GM18870 (cell line): Measurements from ENCODE around the gene FOXE1.

Experiments used
- ATAC-seq: cut with Tn5 transposase; IDR thresholded peaks from one replicate; pipeline ENCODE4 v1.9.1; 2021; ENCODE audit warnings: moderate library complexity; ENCODE audit not compliant: unreplicated experiment

FOXE1 gene

GRCh38 chr9:97853056-97853843 is at the start of gene FOXE1:
Gene FOXE1, plus strand, starts transcription at chr9:97853226. Its CDS starts 689 bp downstream, at chr9:97853915.
- no peak for ATAC-seq

- no peak for ATAC-seq
Measured at GRCh38 chr9:97804059-97804365, 49.0 kb upstream of the FOXE1 start.

GRCh38 chr9:97806721-97807120 is 46.3 kb upstream of the FOXE1 start:
- ATAC-seq = no peak

- ATAC-seq = no peak
Measured at GRCh38 chr9:97807681-97808080, 45.3 kb upstream of the FOXE1 start.

GRCh38 chr9:97808415-97808814 is 44.6 kb upstream of the FOXE1 start:
- ATAC-seq = no peak

GRCh38 chr9:97808972-97809371 is 44.1 kb upstream of the FOXE1 start:
- ATAC-seq = no peak

- ATAC-seq = no peak
Measured at GRCh38 chr9:97809666-97810344, 43.2 kb upstream of the FOXE1 start.

- ATAC-seq = no peak
Measured at GRCh38 chr9:97811533-97812246, 41.3 kb upstream of the FOXE1 start.

GRCh38 chr9:97812247-97812543 is 40.8 kb upstream of the FOXE1 start:
- ATAC-seq = no peak

- no peak for ATAC-seq
Measured at GRCh38 chr9:97813072-97813471, 40.0 kb upstream of the FOXE1 start.

GRCh38 chr9:97819735-97820134 is 33.3 kb upstream of the FOXE1 start:
- no peak for ATAC-seq

GRCh38 chr9:97820373-97820772 is 32.7 kb upstream of the FOXE1 start:
- ATAC-seq = no peak

- no peak for ATAC-seq
Measured at GRCh38 chr9:97830884-97831829, 21.9 kb upstream of the FOXE1 start.

- no peak for ATAC-seq
Measured at GRCh38 chr9:97831843-97832636, 21.0 kb upstream of the FOXE1 start.

- ATAC-seq = no peak
Measured at GRCh38 chr9:97840521-97840920, 12.5 kb upstream of the FOXE1 start.

- ATAC-seq = no peak
Measured at GRCh38 chr9:97842960-97843359, 10.1 kb upstream of the FOXE1 start.

GRCh38 chr9:97845130-97845529 is 7.9 kb upstream of the FOXE1 start:
- ATAC-seq = no peak

- no peak for ATAC-seq
Measured at GRCh38 chr9:97845763-97846162, 7.3 kb upstream of the FOXE1 start.

- no peak for ATAC-seq
Measured at GRCh38 chr9:97846347-97846746, 6.7 kb upstream of the FOXE1 start.

GRCh38 chr9:97847474-97848214 is 5.4 kb upstream of the FOXE1 start:
- ATAC-seq = no peak
